ENCODE data around the gene ERBB4.

GRCh38 chr2:211976076-211976475 lies 562.5 kb downstream of the ERBB4 start:
- TF ChIP-seq, protein P1, sequence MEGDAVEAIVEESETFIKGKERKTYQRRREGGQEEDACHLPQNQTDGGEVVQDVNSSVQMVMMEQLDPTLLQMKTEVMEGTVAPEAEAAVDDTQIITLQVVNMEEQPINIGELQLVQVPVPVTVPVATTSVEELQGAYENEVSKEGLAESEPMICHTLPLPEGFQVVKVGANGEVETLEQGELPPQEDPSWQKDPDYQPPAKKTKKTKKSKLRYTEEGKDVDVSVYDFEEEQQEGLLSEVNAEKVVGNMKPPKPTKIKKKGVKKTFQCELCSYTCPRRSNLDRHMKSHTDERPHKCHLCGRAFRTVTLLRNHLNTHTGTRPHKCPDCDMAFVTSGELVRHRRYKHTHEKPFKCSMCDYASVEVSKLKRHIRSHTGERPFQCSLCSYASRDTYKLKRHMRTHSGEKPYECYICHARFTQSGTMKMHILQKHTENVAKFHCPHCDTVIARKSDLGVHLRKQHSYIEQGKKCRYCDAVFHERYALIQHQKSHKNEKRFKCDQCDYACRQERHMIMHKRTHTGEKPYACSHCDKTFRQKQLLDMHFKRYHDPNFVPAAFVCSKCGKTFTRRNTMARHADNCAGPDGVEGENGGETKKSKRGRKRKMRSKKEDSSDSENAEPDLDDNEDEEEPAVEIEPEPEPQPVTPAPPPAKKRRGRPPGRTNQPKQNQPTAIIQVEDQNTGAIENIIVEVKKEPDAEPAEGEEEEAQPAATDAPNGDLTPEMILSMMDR (IDR thresholded peaks at IDR 0.05) = no peak
- no peak for TF ChIP-seq POLR2A (IDR thresholded peaks at IDR 0.05)

Data from uterus (tissue), 2 donors.